K562 (cell line): ENCODE results near the gene IL34. TPM values are rescaled to one million over a fixed set of nuclear protein-coding genes. Genes with fewer than 3 reads are reported as not detected.
A peak's percentile ranks its signal among the peaks of the same experiment; 100 is the strongest.

Experiments used
- MAZ ChIP-seq, 2 experiments: fragments of 450-650 bp in 1 of 2; sonication (generic) in 1 of 2; formaldehyde crosslinking; IDR thresholded peaks in 1 of 2; conservative IDR thresholded peaks in 1 of 2; 2 replicates each; pipeline versions ENCODE4 v1.4.0 to v1.5.0; 2020; ENCODE audit warnings: mild to moderate bottlenecking in 1 of 2, missing genetic modification reagents in 1 of 2
- MCM2 ChIP-seq: fragments of 450-650 bp; IDR thresholded peaks from 2 replicates; pipeline ENCODE4 v1.6.1; 2017; ENCODE audit warnings: low read depth, mild to moderate bottlenecking
- MEIS2 ChIP-seq: fragments of 450-650 bp; IDR thresholded peaks from 2 replicates; pipeline ENCODE4 v1.6.1; 2014; ENCODE audit warnings: mild to moderate bottlenecking; ENCODE audit not compliant: partially characterized antibody
- MXI1 ChIP-seq: IDR thresholded peaks from 2 replicates; pipeline ENCODE4 v1.6.1; 2011; ENCODE audit warnings: low read depth, mild to moderate bottlenecking, improper control_type of control experiment, low read length
- NCOR1 ChIP-seq: fragments of 450-650 bp; IDR thresholded peaks from 2 replicates; pipeline ENCODE4 v1.6.1; 2016; ENCODE audit warnings: mild to moderate bottlenecking, moderate library complexity
- OTX1 ChIP-seq: fragments of 450-650 bp; formaldehyde crosslinking; IDR thresholded peaks from 2 replicates; pipeline ENCODE4 v1.4.0; 2022; ENCODE audit warnings: mild to moderate bottlenecking
- POLR2AphosphoS5 ChIP-seq: IDR thresholded peaks from 2 replicates; pipeline ENCODE4 v1.6.1; 2011; ENCODE audit warnings: mild to moderate bottlenecking, low read depth, low read length, moderate library complexity; ENCODE audit not compliant: control insufficient read depth, insufficient read depth
- PRMT5 ChIP-seq: sonication (generic); formaldehyde crosslinking; IDR thresholded peaks from 2 replicates; pipeline ENCODE4 v1.5.0; 2020; ENCODE audit warnings: missing genetic modification reagents
- RFX5 ChIP-seq: IDR thresholded peaks from 2 replicates; pipeline ENCODE4 v1.6.1; 2011; ENCODE audit warnings: low read depth, mild to moderate bottlenecking, improper control_type of control experiment, low read length
- SAP30 ChIP-seq: fragments of 200-600 bp; sonication (generic); IDR thresholded peaks from 2 replicates; pipeline ENCODE4 v1.6.1; 2012; ENCODE audit warnings: borderline replicate concordance, low read depth, mild to moderate bottlenecking, moderate library complexity, low read length, control low read depth, inconsistent platforms; ENCODE audit not compliant: insufficient read depth, poor library complexity, severe bottlenecking
- ZNF224 ChIP-seq: sonication (generic); formaldehyde crosslinking; IDR thresholded peaks from 2 replicates; pipeline ENCODE4 v1.8.0; 2022; ENCODE audit warnings: mild to moderate bottlenecking, missing genetic modification reagents
- ZNF3 ChIP-seq: fragments of 250-450 bp; sonication (Bioruptor Pico); IDR thresholded peaks from 2 replicates; pipeline ENCODE4 v1.5.0; 2021; ENCODE audit warnings: mild to moderate bottlenecking, moderate library complexity
- polyA plus RNA-seq, 8 experiments: library from polyadenylated mRNA; depleted of rRNA in 4 of 8; stranded (reverse) in 5 of 8; unstranded in 3 of 8; fragments of >200 nt; fragmentation: Nextera tagmentation in 2 of 8; fragmentation: Illumina TruSeq in 1 of 8; extraction: Ambion mirVana in 2 of 8; extraction: Trizol in 1 of 8; gene quantifications; 2 replicates each; pipeline versions ENCODE4 v1.2.1 to v1.2.3, GENCODE V29; 2011 to 2014; ENCODE audit warnings: inconsistent platforms in 1 of 8, missing spikeins in 1 of 8
- total RNA-seq, 7 experiments: library from RNA; depleted of rRNA in 6 of 7; stranded (reverse); fragments of >200 nt in 6 of 7; fragmentation: Illumina TruSeq in 2 of 7; extraction: Trizol in 2 of 7; gene quantifications; 2 replicates each; pipeline versions ENCODE4 v1.2.1 to v1.2.3, GENCODE V29; 2011 to 2021; ENCODE audit warnings: low replicate concordance in 1 of 7
- TF ChIP-seq, protein P1 (sequence below), 3 experiments: fragments of 200-800 bp in 1 of 3; sonication (Bioruptor generic) in 1 of 3; sonication (generic) in 1 of 3; formaldehyde crosslinking in 1 of 3; IDR thresholded peaks; 2 replicates each; pipeline versions ENCODE4 v1.6.1 to v1.8.0; 2016 to 2022; ENCODE audit warnings: mild to moderate bottlenecking in 2 of 3, missing compliant biosample characterization in 2 of 3, missing genetic modification characterization in 2 of 3, missing genetic modification reagents in 1 of 3
- TF ChIP-seq, protein P2 (sequence below), 2 experiments: fragments of 200-800 bp in 1 of 2; sonication (Bioruptor generic) in 1 of 2; sonication (generic) in 1 of 2; formaldehyde crosslinking in 1 of 2; IDR thresholded peaks in 1 of 2; conservative IDR thresholded peaks in 1 of 2; 2 replicates each; pipeline versions ENCODE4 v1.5.0 to v1.6.1; 2016 to 2020; ENCODE audit warnings: missing compliant biosample characterization in 1 of 2, missing genetic modification characterization in 1 of 2, missing genetic modification reagents in 1 of 2
- TF ChIP-seq, protein P3 (sequence below): fragments of 250-450 bp; sonication (Bioruptor Pico); IDR thresholded peaks from 2 replicates; pipeline ENCODE4 v1.8.0; 2022; ENCODE audit warnings: moderate library complexity, mild to moderate bottlenecking, inconsistent platforms
- TF ChIP-seq, protein P4 (sequence below): fragments of 450-650 bp; formaldehyde crosslinking; IDR thresholded peaks from 2 replicates; pipeline ENCODE4 v1.4.0; 2022; ENCODE audit warnings: missing genetic modification characterization
- TF ChIP-seq, protein P5 (sequence below): fragments of 250-450 bp; sonication (Bioruptor Pico); IDR thresholded peaks from 2 replicates; pipeline ENCODE4 v1.4.0; 2020; ENCODE audit warnings: mild to moderate bottlenecking, moderate library complexity

The IL34 gene
- total and polyA plus RNA-seq, 9 of the 15 experiments (the other 6 are each of a cell fraction or from before 2014, with no cell fraction given), result 0.07 to 0.18 (median 0.10) TPM; not detected in 6

DNA sequence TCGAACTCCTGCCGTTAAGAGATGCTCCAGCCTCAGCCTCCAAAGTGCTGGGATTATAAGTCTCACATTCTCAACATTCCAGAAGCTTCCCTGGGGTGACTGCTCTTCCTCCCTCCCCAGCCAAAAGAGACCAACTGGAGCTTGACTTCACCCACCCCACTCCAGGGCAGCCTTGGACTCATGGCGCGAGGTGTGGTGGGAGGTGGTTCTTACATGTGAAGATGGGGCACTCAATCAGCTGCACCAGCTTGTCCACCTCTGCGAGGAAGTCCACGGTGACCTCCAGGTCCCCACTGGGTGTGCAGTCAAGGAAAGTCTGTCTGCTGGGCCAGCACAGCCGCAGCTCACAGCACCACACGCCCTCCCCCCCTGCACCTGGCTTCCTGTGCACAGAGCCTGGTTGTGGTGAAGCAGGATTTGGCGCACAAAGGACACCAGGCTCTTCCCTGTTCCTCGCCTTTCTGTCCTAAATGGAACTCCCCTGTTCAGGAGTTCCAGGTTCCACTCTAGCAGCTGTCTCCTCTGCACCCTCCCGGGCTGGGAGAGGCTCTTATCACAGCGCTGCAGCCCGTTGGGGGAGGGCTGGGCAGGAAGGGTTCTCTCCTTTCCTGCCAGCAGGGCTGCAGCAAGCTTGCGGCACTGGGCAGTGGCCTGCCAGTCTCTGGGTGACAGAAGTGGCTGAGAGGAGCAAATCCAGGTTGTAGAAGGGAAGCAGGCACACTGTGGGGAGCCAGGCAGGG is 49.1 kb downstream of the IL34 start (continued):
- TF ChIP-seq MXI1, result peak; percentile 20; the same call in 1 of the 2 replicates
- TF ChIP-seq ZNF3 (CRISPR knock-in tag), result no peak
- TF ChIP-seq, protein P1, sequence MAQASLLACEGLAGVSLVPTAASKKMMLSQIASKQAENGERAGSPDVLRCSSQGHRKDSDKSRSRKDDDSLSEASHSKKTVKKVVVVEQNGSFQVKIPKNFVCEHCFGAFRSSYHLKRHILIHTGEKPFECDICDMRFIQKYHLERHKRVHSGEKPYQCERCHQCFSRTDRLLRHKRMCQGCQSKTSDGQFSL (CRISPR knock-in tag; IDR thresholded peaks at IDR 0.05), result peak; percentile 83; the same call in 1 of the 2 replicates
- TF ChIP-seq, protein P1 (tag; IDR thresholded peaks at IDR 0.05), result no peak
- peak; percentile 94 for TF ChIP-seq NCOR1
- no peak for TF ChIP-seq RFX5
- TF ChIP-seq MCM2, result no peak
- peak; percentile 51 for TF ChIP-seq SAP30
- no peak for TF ChIP-seq PRMT5 (CRISPR knock-in tag)
- TF ChIP-seq MEIS2, result peak; percentile 20
- TF ChIP-seq MAZ (CRISPR knock-in tag; conservative IDR thresholded peaks at IDR 0.05 in 1 of 2, IDR thresholded peaks at IDR 0.05 in 1 of 2), result peak; percentile 80 to 85
- TF ChIP-seq, protein P2, sequence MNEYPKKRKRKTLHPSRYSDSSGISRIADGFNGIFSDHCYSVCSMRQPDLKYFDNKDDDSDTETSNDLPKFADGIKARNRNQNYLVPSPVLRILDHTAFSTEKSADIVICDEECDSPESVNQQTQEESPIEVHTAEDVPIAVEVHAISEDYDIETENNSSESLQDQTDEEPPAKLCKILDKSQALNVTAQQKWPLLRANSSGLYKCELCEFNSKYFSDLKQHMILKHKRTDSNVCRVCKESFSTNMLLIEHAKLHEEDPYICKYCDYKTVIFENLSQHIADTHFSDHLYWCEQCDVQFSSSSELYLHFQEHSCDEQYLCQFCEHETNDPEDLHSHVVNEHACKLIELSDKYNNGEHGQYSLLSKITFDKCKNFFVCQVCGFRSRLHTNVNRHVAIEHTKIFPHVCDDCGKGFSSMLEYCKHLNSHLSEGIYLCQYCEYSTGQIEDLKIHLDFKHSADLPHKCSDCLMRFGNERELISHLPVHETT (CRISPR knock-in tag; conservative IDR thresholded peaks at IDR 0.05 in 1 of 2, IDR thresholded peaks at IDR 0.05 in 1 of 2), result 0 out of 4 replicates have a peak, but pooled peaks of 1 of the 2 experiments have one; percentile 45
- no peak for TF ChIP-seq ZNF224 (CRISPR knock-in tag)
- TF ChIP-seq, protein P3, sequence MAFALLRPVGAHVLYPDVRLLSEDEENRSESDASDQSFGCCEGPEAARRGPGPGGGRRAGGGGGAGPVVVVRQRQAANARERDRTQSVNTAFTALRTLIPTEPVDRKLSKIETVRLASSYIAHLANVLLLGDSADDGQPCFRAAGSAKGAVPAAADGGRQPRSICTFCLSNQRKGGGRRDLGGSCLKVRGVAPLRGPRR, result no peak
- TF ChIP-seq, protein P4, sequence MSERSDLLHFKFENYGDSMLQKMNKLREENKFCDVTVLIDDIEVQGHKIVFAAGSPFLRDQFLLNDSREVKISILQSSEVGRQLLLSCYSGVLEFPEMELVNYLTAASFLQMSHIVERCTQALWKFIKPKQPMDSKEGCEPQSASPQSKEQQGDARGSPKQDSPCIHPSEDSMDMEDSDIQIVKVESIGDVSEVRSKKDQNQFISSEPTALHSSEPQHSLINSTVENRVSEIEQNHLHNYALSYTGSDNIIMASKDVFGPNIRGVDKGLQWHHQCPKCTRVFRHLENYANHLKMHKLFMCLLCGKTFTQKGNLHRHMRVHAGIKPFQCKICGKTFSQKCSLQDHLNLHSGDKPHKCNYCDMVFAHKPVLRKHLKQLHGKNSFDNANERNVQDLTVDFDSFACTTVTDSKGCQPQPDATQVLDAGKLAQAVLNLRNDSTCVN (CRISPR knock-in tag), result no peak
- TF ChIP-seq POLR2AphosphoS5, result peak; percentile 94
- TF ChIP-seq, protein P5, sequence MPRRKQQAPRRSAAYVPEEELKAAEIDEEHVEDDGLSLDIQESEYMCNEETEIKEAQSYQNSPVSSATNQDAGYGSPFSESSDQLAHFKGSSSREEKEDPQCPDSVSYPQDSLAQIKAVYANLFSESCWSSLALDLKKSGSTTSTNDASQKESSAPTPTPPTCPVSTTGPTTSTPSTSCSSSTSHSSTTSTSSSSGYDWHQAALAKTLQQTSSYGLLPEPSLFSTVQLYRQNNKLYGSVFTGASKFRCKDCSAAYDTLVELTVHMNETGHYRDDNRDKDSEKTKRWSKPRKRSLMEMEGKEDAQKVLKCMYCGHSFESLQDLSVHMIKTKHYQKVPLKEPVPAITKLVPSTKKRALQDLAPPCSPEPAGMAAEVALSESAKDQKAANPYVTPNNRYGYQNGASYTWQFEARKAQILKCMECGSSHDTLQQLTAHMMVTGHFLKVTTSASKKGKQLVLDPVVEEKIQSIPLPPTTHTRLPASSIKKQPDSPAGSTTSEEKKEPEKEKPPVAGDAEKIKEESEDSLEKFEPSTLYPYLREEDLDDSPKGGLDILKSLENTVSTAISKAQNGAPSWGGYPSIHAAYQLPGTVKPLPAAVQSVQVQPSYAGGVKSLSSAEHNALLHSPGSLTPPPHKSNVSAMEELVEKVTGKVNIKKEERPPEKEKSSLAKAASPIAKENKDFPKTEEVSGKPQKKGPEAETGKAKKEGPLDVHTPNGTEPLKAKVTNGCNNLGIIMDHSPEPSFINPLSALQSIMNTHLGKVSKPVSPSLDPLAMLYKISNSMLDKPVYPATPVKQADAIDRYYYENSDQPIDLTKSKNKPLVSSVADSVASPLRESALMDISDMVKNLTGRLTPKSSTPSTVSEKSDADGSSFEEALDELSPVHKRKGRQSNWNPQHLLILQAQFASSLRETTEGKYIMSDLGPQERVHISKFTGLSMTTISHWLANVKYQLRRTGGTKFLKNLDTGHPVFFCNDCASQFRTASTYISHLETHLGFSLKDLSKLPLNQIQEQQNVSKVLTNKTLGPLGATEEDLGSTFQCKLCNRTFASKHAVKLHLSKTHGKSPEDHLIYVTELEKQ (CRISPR knock-in tag), result no peak
- TF ChIP-seq OTX1 (CRISPR knock-in tag), result 0 out of 2 replicates have a peak, but pooled peaks have one; percentile 63
